Stimulated activated CD8-positive, alpha-beta memory T cell treated with anti-CD3 and anti-CD28 coated beads, Interleukin-12 subunit alpha, Interleukin-12 subunit beta, amount 100 ng/mL, for 1 hour (primary cell): Measurements from ENCODE around the gene TFRC.
"Not testable (repeated sequence)": the region's sequence is repeated elsewhere in the genome, so short reads cannot be mapped to it uniquely, and the experiment has no call there.

Experiments used
- DNase-seq: peaks from one replicate; pipeline ENCODE4 v3.0.0-alpha.2; 2020; ENCODE audit warnings: low read depth

TFRC gene

GRCh38 chr3:196004359-196005052 lies 77.4 kb downstream of the TFRC start:
- DNase-seq = not testable (repeated sequence)

GRCh38 chr3:196003611-196004010 lies 78.3 kb downstream of the TFRC start:
- no peak for DNase-seq

GRCh38 chr3:196002721-196003120 lies 79.2 kb downstream of the TFRC start:
- not testable (repeated sequence) for DNase-seq

- DNase-seq = not testable (repeated sequence)
Measured at GRCh38 chr3:196001240-196001639, 80.7 kb downstream of the TFRC start.

- not testable (repeated sequence) for DNase-seq
Measured at GRCh38 chr3:196000360-196000950, 81.4 kb downstream of the TFRC start.

- no peak for DNase-seq
Measured at GRCh38 chr3:195999896-196000295, 82.0 kb downstream of the TFRC start.
